GM04504 (cell line): ENCODE measurements around the gene PTPRN2.
"Not testable (repeated sequence)": the region's sequence is repeated elsewhere in the genome, so short reads cannot be mapped to it uniquely, and the experiment has no call there.

ENCODE experiments used
- DNase-seq: peaks from one replicate; pipeline ENCODE4 v3.0.0-alpha.2; 2012; ENCODE audit warnings: low read depth

The PTPRN2 gene

DNA sequence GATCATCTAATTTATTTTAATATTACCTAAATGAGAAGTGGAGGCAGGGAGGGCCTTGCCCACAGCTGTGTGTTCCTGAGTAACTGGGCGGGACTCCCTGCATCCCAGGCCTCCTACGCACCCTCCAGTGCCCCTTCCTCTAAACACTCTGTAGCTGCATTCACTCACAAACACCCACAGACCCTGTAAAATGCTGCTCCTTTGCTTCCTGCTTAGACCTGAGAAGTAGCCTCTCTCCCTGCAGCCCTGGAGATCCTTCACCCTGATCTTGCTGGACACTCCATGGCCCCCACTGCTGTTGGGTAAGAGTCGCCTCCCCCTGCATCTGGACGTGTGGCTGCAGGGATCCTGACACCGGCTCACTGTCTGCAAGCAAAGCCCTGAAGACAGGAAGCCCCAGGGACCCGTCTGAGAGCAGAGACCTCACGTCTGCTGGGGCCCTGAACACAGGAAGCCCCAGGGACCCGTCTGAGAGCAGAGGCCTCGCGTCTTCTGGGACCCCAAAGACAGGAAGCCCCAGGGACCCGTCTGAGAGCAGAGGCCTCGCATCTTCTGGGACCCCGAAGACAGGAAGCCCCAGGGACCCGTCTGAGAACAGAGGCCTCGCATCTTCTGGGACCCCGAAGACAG lies 661.0 kb downstream of the PTPRN2 start:
- no peak for DNase-seq

DNA sequence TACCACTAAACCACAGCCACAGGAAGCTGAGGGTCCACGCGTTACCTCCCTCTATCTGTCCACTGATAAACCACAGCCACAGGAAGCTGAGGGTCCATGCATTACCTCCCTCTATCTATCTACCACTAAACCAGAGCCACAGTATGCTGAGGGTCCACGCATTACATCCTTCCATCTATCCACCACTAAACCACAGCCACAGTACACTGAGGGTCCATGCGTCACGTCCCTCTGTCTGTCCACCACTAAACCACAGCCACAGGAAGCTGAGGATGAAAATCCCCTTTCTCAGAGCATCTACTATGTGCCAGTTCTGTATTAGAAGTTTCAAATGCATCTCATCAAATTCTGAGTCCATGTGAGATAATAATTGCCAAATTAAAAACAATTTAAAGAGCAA lies 661.5 kb downstream of the PTPRN2 start:
- DNase-seq: no peak

GRCh38 chr7:157925383-157925875 lies 662.2 kb downstream of the PTPRN2 start:
- no peak for DNase-seq

- no peak for DNase-seq
These were observed 663.6 kb downstream of the PTPRN2 start for GRCh38 chr7:157923903-157924630.

DNA sequence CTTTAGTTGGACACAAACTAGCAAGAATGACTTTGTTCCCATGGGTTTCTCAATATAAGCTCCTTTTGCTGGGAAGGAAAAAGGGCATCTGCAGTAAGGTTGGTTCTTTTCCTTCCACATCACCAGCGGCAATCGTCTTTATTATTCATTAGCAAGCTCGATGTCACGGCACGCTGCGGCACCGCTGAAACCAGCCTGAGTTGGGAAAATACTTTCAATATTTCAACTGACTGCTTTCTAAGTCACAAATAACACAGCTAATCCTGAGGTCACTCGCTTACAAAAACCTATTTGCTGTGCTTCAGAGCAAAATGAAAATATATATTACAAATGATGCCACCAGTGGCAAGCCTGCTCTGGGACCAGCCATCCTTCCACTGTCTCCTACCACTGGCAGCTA lies 665.0 kb downstream of the PTPRN2 start:
- no peak for DNase-seq

DNA sequence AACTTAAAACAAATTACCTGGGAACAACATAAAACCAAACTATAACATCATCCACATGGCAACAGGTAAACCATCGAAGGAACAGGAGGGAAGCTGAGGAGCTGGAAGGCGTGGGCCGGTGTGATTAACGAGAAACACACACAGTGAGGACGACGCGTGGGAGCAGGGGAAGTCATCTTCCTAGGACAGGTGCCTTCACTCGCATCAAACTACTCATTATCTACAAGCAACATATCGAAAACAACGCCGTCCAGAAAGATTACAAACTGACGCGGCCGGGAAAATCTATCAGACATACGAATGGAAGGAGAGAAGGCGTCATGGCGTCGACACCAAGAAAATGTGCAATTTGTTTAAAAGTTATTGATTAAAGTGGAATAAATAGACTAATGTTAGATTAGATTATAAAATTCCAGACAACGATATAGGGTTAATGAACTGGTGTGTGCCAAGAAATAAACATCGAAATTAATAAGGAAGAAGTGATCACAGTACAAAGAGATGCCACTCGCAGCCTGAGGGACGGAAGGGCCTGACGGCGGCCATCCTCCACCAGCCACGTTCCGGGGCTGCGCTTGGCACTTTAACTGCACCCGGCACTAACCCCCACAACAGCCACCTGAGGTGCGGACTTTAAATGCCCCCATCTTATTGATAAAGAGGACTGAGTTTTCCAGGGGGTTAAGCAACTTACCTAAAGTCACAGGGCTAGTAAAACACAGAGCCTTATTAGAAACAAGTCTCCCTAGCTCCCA lies 669.1 kb downstream of the PTPRN2 start:
- DNase-seq: no peak

DNA sequence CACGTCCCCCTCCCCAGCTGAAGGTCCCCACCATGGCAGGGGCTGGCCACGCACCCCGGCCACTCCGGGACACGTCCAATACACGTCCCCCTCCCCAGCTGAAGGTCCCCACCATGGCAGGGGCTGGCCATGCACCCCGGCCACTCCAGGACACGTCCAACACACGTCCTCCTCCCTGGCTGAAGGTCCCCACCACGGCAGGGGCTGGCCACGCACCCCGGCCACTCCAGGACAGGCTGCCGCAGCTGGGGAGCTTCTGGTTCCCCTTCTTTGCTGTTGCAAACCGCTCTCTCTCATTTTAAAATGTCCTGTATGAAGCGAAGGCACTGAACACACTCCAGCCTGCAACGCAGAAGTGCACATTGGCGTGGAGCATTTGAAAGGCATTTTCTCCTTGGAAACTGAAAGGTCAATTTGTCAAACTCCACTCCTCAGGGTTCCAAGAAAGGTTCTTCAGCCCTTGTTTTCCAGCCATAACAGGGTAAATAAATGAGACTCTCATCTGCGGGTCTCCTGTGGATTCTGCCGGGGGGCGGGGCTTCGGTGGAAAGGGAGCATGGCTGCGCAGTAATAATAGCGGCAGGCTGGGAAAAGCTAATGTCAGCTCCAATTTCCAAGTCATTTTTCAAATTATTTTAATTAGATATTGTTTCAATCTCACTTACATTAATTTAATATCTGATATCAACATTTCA lies 670.5 kb downstream of the PTPRN2 start:
- DNase-seq: no peak

- no peak for DNase-seq
These were observed 677.2 kb downstream of the PTPRN2 start for GRCh38 chr7:157910446-157910845.

DNA sequence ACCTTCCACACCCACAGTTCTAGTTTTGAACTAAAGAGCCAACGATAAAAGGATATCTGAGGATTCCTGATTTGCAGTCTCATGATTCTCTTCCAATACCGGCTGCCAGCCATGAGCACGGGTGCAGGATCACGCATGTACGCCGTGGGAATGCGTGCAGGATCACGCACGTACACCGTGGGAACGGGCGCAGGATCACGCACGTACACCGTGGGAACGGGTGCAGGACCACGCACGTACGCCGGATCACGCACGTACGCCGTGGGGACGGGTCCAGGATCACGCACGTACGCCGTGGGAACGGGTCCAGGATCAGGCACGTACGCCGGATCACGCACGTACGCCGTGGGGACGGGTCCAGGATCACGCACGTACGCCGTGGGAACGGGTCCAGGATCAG lies 677.6 kb downstream of the PTPRN2 start:
- DNase-seq: not testable (repeated sequence)

DNA sequence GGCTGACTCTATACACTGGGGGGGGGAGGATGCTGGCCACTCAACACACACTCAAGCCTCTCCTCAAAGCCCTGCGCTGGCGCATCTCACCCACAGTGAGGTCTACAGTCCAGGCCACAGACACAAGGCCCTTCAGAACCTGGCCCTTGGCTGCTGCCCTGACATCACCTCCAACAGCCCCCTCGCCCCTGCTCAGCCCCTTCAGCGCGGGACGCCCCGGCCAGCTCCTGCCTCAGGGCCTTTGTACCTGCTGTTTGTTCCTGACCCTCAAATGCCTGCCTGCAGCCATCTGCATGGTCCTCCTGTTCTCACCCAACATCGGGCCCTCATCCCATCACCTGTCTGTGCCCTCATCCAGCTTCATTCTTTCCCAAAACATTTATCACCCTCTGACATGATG lies 678.3 kb downstream of the PTPRN2 start:
- no peak for DNase-seq

- no peak for DNase-seq
These were observed 679.4 kb downstream of the PTPRN2 start for GRCh38 chr7:157908006-157908782.

GRCh38 chr7:157907091-157907490 lies 680.5 kb downstream of the PTPRN2 start:
- no peak for DNase-seq

GRCh38 chr7:157906583-157906982 lies 681.0 kb downstream of the PTPRN2 start:
- DNase-seq: no peak

- no peak for DNase-seq
These were observed 681.8 kb downstream of the PTPRN2 start for GRCh38 chr7:157905651-157906461.

- DNase-seq: no peak
These were observed 682.6 kb downstream of the PTPRN2 start for GRCh38 chr7:157904866-157905570.

GRCh38 chr7:157904211-157904865 lies 683.3 kb downstream of the PTPRN2 start:
- no peak for DNase-seq

DNA sequence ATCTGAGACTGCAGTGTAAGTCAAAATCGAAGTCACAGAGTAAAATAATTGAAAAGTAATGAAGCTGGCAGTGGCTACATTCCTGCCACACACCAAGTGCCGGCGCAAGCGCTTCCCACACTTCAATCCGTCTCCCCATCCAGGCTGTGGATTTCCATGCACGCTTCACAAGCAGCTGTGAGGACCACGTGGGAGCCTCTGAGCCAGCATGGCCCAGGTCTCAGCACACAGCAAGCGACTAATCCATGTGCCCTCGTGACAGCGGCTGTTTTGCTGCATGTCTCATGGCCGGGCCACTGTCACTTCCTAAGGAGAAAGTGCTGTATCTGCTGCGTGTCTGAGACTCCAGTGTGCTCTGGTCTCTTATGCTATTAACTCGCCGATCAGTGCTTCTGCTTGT lies 683.9 kb downstream of the PTPRN2 start:
- DNase-seq: no peak

GRCh38 chr7:157903296-157903695 lies 684.3 kb downstream of the PTPRN2 start:
- DNase-seq: no peak

DNA sequence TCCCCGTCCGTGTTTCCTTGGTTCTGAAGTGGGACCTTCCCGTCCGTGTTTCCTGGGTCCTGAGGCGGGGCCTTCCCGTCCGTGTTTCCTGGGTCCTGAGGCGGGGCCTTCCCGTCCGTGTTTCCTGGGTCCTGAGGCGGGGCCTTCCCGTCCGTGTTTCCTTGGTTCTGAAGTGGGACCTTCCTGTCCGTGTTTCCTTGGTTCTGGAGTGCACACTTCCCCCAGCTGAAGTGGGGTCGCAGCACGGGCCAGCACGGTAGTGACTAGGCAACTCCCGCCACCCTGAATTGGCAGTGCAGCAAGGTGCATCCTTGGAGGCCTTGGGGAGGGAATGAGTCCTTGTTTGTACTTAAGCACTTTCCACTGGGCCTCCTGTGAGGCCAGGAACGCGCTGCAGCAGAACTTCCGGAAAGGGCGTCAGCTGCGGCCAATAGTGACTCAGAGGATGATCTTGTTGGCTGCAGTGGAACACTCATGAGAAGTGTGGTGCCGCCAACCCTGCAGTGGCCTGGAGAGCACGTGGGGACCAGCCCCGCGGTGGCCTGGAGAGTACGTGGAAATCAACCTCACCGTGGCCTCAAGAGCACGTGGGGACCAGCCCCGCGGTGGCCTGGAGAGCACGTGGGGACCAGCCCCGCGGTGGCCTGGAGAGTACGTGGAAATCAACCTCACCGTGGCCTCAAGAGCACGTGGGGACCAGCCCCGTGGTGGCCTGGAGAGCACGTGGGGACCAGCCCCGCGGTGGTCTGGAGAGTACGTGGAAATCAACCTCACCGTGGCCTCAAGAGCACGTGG lies 685.6 kb downstream of the PTPRN2 start:
- DNase-seq: not testable (repeated sequence)
